WTC11 (cell line): ENCODE measurements around the gene NAV2. TPM values are rescaled to one million over a fixed set of nuclear protein-coding genes. Genes with fewer than 3 reads are reported as not detected.

Source experiments
- ATAC-seq: fragments of 200-7000 bp; cut with Tn5 transposase; 2 replicates; pipeline ENCODE4 v1.10.0; 2021; ENCODE audit warnings: mild to moderate bottlenecking, moderate library complexity
- CTCF ChIA-PET: fragments of 300-600 bp; sonication (Branson Sonifier 250); formaldehyde crosslinking; loops from one replicate; lab custom pipeline; 2021; ENCODE audit warnings: antibody characterized with exemption; lab: Charles Lee
- POLR2A ChIA-PET: fragments of 350-600 bp; sonication (Branson Sonifier 250); formaldehyde crosslinking; loops from one replicate; lab custom pipeline; 2021; ENCODE audit warnings: antibody characterized with exemption; lab: Charles Lee
- DNase-seq: peaks from one replicate; pipeline ENCODE4 v3.0.0; 2021; ENCODE audit warnings: low spot score
- H3K27ac Mint-ChIP-seq: 2 replicates; pipeline ENCODE4 v1.8.0; 2021; ENCODE audit warnings: mixed read lengths
- H3K27me3 Mint-ChIP-seq: 2 replicates; pipeline ENCODE4 v1.8.0; 2021; ENCODE audit warnings: low read depth, mild to moderate bottlenecking, moderate library complexity, mixed read lengths
- H3K36me3 Mint-ChIP-seq: 2 replicates; pipeline ENCODE4 v1.8.0; 2021; ENCODE audit warnings: mixed read lengths
- H3K4me1 Mint-ChIP-seq: 2 replicates; pipeline ENCODE4 v1.8.0; 2022; ENCODE audit warnings: mixed read lengths
- H3K4me3 Mint-ChIP-seq: 2 replicates; pipeline ENCODE4 v1.8.0; 2021; ENCODE audit warnings: mild to moderate bottlenecking, moderate library complexity, mixed read lengths
- H3K9me3 Mint-ChIP-seq: 2 replicates; pipeline ENCODE4 v1.8.0; 2021; ENCODE audit warnings: mixed read lengths
- ATF3 ChIP-seq: sonication (generic); formaldehyde crosslinking; conservative IDR thresholded peaks from 2 replicates; pipeline ENCODE4 v1.8.1; 2022; ENCODE audit warnings: mild to moderate bottlenecking, missing genetic modification reagents
- CDX4 ChIP-seq: fragments of 250-450 bp; sonication (Bioruptor Pico); IDR thresholded peaks from 2 replicates; pipeline ENCODE4 v1.9.0; 2021; ENCODE audit warnings: moderate library complexity, mild to moderate bottlenecking, inconsistent platforms, borderline replicate concordance
- ERG ChIP-seq: fragments of 250-450 bp; sonication (Bioruptor Pico); IDR thresholded peaks from 2 replicates; pipeline ENCODE4 v1.8.0; 2021; ENCODE audit warnings: mild to moderate bottlenecking
- GRHL2 ChIP-seq: fragments of 250-450 bp; sonication (Bioruptor Pico); IDR thresholded peaks from 2 replicates; pipeline ENCODE4 v1.8.0; 2022; ENCODE audit warnings: mild to moderate bottlenecking, moderate library complexity; ENCODE audit not compliant: insufficient replicate concordance, severe bottlenecking
- HMGA2 ChIP-seq: fragments of 250-450 bp; sonication (Bioruptor Pico); IDR thresholded peaks from 2 replicates; pipeline ENCODE4 v1.4.0; 2021; ENCODE audit warnings: mild to moderate bottlenecking, moderate library complexity
- KAT7 ChIP-seq: sonication (generic); formaldehyde crosslinking; IDR thresholded peaks from 2 replicates; pipeline ENCODE4 v1.8.1; 2023; ENCODE audit warnings: missing genetic modification reagents, mild to moderate bottlenecking, borderline replicate concordance
- MLX ChIP-seq: sonication (generic); formaldehyde crosslinking; IDR thresholded peaks from 2 replicates; pipeline ENCODE4 v1.8.1; 2023; ENCODE audit warnings: mild to moderate bottlenecking, missing genetic modification reagents, moderate library complexity
- MYBL2 ChIP-seq: sonication (generic); formaldehyde crosslinking; IDR thresholded peaks from 2 replicates; pipeline ENCODE4 v1.8.1; 2023; ENCODE audit warnings: mild to moderate bottlenecking, moderate library complexity, missing genetic modification reagents
- NFE2L1 ChIP-seq: sonication (generic); formaldehyde crosslinking; IDR thresholded peaks from 2 replicates; pipeline ENCODE4 v1.8.1; 2023; ENCODE audit warnings: missing genetic modification reagents
- PRDM15 ChIP-seq: sonication (generic); formaldehyde crosslinking; IDR thresholded peaks from 2 replicates; pipeline ENCODE4 v1.8.0; 2022; ENCODE audit warnings: missing genetic modification reagents
- PREB ChIP-seq: sonication (generic); formaldehyde crosslinking; IDR thresholded peaks from 2 replicates; pipeline ENCODE4 v1.8.1; 2022; ENCODE audit warnings: mild to moderate bottlenecking, missing genetic modification reagents, moderate library complexity, borderline replicate concordance
- RELA ChIP-seq: sonication (generic); formaldehyde crosslinking; IDR thresholded peaks from 2 replicates; pipeline ENCODE4 v1.8.1; 2022; ENCODE audit warnings: missing genetic modification reagents, mild to moderate bottlenecking, borderline replicate concordance
- RORB ChIP-seq: fragments of 250-450 bp; sonication (Bioruptor Pico); IDR thresholded peaks from 2 replicates; pipeline ENCODE4 v1.9.0; 2021; ENCODE audit warnings: mild to moderate bottlenecking
- SMAD3 ChIP-seq: sonication (generic); formaldehyde crosslinking; IDR thresholded peaks from 2 replicates; pipeline ENCODE4 v1.8.0; 2022; ENCODE audit warnings: missing genetic modification reagents, mild to moderate bottlenecking, borderline replicate concordance
- SMAD4 ChIP-seq: sonication (generic); formaldehyde crosslinking; IDR thresholded peaks from 2 replicates; pipeline ENCODE4 v1.8.0; 2022; ENCODE audit warnings: mild to moderate bottlenecking, missing genetic modification reagents
- TEAD1 ChIP-seq: sonication (generic); formaldehyde crosslinking; IDR thresholded peaks from 2 replicates; pipeline ENCODE4 v1.8.0; 2022; ENCODE audit warnings: mild to moderate bottlenecking, missing genetic modification reagents
- ZBTB43 ChIP-seq: sonication (generic); formaldehyde crosslinking; IDR thresholded peaks from 2 replicates; pipeline ENCODE4 v1.8.1; 2023; ENCODE audit warnings: mild to moderate bottlenecking, missing genetic modification reagents
- ZNF138 ChIP-seq: sonication (generic); formaldehyde crosslinking; conservative IDR thresholded peaks from 2 replicates; pipeline ENCODE4 v1.8.1; 2022; ENCODE audit warnings: mild to moderate bottlenecking, moderate library complexity, missing genetic modification reagents
- ZNF219 ChIP-seq: sonication (generic); formaldehyde crosslinking; IDR thresholded peaks from 2 replicates; pipeline ENCODE4 v1.8.0; 2023; ENCODE audit warnings: missing genetic modification reagents, mild to moderate bottlenecking, borderline replicate concordance
- ZNF425 ChIP-seq: fragments of 250-450 bp; sonication (Bioruptor Pico); conservative IDR thresholded peaks from 2 replicates; pipeline ENCODE4 v1.9.0; 2021; ENCODE audit warnings: mild to moderate bottlenecking
- total RNA-seq: library from RNA; stranded (reverse); gene quantifications from 3 replicates; pipeline ENCODE4 v1.2.3, GENCODE V29; 2021

The NAV2 gene
- total RNA-seq, 1 experiment from 2014 or later = 42.8 TPM

- Mint-ChIP-seq H3K36me3 (peaks cover 48% of the 10 kb centered on the region), H3K4me1 (no peaks in the 10 kb centered on the region; the same call in 1 of the 2 replicates), H3K9me3 (no peaks in the 10 kb centered on the region), H3K4me3 (no peak overlapping the region), H3K27ac (no peak overlapping the region), H3K27me3 (no peaks in the 10 kb centered on the region)
- POLR2A ChIA-PET = no interaction called here
- CTCF ChIA-PET = interaction anchor here (1.1 kb wide), 1 partner anchor 16 kb away, joined by 3 read pairs; no protein-coding TSS in a partner anchor
- DNase-seq (no peak), ATAC-seq (no peak)
- no peak for TF ChIP-seq KAT7
- no peak for TF ChIP-seq PREB (CRISPR knock-in tag)
- no peak for TF ChIP-seq ATF3 (CRISPR knock-in tag)
- TF ChIP-seq PRDM15 (CRISPR knock-in tag) = no peak
- no peak for TF ChIP-seq ZNF219 (CRISPR knock-in tag)
- no peak for TF ChIP-seq NFE2L1 (CRISPR knock-in tag)
- TF ChIP-seq ERG (CRISPR knock-in tag) = no peak
- TF ChIP-seq ZNF425 (CRISPR knock-in tag) = no peak
- no peak for TF ChIP-seq SMAD4 (CRISPR knock-in tag)
- TF ChIP-seq SMAD3 = no peak
- TF ChIP-seq RORB = no peak
- no peak for TF ChIP-seq HMGA2
- TF ChIP-seq TEAD1 = no peak
- TF ChIP-seq MLX (CRISPR knock-in tag) = no peak
These were observed 404.2 kb downstream of the NAV2 start for GRCh38 chr11:20116825-20117224.

GRCh38 chr11:20117291-20117690, 404.7 kb downstream of the NAV2 start:
- ChIA-PET POLR2A (no interaction called here), CTCF (interaction anchor here (1.0 kb wide), 1 partner anchor 11 kb away, joined by 11 read pairs; no protein-coding TSS in a partner anchor)
- Mint-ChIP-seq H3K4me1 (no peaks in the 10 kb centered on the region), H3K36me3 (peaks cover 47% of the 10 kb centered on the region), H3K27ac (no peak overlapping the region), H3K9me3 (no peaks in the 10 kb centered on the region), H3K27me3 (no peaks in the 10 kb centered on the region), H3K4me3 (no peak overlapping the region)
- ATAC-seq = no peak
- DNase-seq = no peak
- no peak for TF ChIP-seq ZNF425 (CRISPR knock-in tag)
- TF ChIP-seq GRHL2 = no peak
- TF ChIP-seq ZBTB43 (CRISPR knock-in tag) = no peak
- TF ChIP-seq RELA (CRISPR knock-in tag) = no peak
- TF ChIP-seq MYBL2 (CRISPR knock-in tag) = no peak
- TF ChIP-seq ZNF138 (CRISPR knock-in tag) = no peak
- TF ChIP-seq CDX4 (CRISPR knock-in tag) = no peak
